GM18867 (cell line): ENCODE data around the gene GUCA2A.
"Not testable (repeated sequence)": the region's sequence is repeated elsewhere in the genome, so short reads cannot be mapped to it uniquely, and the experiment has no call there.

Experiments used
- ATAC-seq: cut with Tn5 transposase; IDR thresholded peaks from one replicate; pipeline ENCODE4 v1.9.1; 2021; ENCODE audit warnings: mild to moderate bottlenecking, moderate library complexity; ENCODE audit not compliant: unreplicated experiment

The GUCA2A gene, protein sequence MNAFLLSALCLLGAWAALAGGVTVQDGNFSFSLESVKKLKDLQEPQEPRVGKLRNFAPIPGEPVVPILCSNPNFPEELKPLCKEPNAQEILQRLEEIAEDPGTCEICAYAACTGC

DNA sequence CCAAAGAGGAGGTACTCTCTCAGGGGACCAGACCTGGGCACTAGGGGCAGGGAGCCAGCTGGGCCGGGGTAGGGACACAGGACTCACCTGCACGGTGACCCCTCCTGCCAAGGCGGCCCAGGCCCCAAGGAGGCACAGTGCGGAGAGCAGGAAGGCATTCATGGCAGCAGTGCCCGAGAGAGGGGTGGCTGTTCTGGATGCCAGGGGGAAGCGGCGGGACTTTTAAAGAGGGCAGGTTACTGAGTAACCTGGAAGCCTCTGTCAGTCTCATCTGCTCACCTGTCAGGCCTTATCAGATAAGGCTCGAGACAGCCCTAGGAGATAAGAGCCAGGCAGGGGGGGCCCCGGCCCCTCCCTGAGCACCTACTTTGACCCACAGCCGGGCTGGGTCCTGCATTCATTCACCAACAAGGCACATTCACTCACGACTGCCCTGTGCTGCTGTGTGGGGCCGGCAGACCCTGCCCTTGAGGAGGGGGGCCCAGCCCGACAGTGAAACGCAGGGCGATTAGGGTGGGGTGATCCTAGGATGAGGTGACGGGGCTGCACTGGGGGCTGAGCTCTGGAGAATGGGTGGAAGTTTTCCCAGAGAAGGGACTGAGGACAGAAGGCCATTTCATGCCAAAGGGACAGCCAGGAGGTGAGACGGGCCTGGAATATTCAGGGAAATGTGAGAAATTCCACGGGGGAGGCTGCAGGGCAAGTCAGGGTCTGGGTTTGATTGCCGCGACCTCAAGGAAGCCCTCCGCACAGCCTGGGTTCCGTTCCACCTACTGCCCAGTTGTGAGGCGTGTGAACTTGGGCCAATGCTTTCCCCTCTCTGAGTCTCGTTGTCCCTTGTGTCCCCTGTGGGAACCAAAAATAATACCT is at the start of gene GUCA2A:
TSS of gene GUCA2A (minus strand) at position 195 of the 870 bp plus-strand sequence. CDS start at position 162, 33 bp downstream.
- no peak for ATAC-seq

DNA sequence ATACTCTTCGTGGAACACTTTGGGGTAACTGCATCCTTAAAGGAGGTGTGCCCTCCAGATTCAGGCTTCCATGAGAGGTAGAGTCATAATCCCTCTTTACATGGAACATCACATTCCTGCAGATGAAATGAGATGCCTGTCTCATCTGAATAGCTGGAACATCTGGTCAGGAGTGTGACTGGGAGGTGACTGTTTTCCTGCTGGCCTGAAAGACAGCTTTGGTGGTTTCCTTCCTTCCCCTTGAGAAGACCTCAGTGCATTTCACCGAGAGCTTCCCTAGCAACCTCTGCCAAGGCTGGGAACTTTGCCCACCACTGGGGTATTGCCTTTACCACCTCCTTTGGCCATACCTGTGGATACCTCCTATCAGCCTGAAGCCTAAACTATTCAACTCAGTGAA is 46.7 kb upstream of the GUCA2A start:
- no peak for ATAC-seq

DNA sequence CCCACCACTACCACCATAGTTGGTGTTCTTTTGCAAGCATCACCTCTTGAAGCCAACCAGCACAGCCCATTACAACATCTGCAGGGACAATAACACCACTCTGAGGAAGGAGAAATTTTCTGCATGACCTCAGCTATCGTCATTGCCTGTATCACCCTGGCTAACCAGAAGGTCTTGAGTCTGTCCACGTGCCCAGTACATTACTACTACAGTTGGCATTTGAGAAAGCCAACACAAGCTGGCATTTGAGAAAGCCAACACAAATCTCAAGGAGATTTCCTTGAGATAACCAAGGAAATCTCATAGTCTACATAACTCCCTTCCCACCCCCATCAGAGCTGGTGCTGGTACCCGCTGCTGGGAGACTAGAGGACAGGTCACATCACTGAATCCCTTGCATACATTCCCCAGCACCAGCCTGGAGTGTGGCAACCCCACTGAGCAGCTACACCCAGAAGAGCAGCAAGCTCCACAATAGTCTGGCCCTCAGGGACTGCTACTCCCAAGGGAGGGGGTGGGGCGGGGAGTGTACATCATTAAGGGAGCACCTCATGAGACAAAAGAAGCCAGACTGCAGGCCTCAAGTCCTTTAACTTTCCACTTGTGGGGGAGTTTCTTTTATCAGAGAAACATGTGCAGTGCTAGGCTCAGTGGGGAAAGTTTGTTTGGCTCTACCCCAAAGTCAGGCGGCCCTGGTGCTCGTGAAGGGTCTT is 46.0 kb upstream of the GUCA2A start:
- ATAC-seq, result no peak

DNA sequence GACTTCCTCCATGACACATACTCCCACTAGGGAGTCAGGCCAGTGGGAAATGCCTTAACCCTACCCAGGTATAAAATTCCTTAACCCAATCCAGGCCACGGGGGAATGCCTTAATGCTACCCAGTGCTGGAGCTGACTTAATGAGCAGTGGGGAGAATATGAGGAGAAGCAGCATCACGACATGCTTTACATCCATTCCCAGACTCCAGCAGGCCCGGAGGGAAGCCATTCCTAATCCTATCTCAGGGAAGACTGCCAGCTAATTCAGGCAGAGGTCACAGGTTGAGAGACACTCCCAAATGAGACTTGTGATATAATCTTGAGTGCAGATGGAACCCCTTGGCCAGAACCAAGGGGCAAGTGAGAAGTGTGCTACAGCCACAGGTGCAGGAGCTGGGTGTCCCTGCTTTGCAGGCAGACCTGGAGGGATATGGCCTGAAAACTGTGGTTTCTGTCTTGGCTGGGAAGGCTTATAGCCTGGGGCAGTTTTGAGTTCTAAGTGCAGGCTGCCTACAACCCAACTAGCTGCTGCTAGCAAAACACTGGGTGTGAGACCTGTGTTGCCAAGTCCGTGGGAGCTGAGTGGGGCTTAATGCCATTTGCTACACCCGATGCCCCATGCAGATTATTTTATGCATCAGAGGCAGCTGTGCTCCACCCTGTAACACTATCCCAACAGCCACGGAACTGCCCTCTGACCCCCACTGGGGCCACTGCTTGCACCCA is 45.1 kb upstream of the GUCA2A start:
- no peak for ATAC-seq

DNA sequence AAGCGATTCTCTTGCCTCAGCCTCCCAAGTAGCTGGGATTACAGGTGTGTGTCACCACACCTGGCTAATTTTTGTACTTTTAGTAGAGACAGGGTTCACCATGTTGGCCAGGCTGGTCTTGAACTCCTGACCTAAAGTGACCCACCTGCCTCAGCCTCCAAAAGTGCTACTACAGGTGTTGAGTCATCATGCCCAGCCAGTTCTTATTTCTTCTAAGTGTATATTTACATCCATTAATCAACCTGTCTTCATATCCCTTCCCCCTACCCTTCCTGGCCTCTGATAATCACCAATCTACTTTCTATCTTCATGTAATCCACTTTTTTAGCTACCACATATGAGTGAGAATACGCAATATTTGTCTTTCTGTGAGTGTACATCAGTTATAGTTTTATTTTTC is 42.4 kb upstream of the GUCA2A start:
- ATAC-seq, result not testable (repeated sequence)

DNA sequence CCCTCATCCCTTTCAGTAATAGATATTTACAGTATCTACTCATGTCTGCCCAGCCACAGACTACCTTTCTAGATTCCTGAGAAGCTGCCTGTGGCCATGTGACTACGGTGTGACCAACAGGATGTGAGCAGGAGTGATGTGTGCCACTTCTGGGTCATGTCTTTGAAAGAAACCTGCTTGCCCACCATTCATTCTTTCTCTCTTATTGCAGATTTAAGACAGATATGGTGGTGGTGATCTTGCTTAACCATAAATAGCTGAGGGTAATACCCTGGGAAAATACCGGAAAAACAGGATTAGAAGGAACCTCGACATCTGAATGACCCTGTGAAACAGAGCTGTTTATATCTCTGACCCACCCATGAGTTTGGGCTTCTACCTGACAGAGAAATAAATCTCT is 41.6 kb upstream of the GUCA2A start:
- no peak for ATAC-seq

DNA sequence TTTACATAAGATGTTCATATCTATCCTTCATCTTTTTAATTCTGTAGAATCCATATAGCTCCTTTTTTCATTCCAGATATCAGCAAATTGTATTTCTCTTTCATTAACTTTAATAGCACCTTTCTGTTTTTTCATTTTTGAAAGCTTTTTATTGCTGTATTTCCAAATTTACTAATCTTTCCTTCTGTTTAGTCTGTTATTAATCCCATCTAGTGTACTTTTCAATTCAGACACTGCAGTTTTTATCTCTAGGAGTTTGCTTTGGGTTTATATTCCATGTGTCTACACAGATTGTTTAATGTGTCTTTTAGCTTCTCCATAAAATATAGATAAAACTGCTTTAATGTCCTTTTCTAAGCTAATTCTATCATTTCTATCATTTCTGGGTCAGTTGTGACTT is 37.4 kb upstream of the GUCA2A start:
- ATAC-seq, result no peak

DNA sequence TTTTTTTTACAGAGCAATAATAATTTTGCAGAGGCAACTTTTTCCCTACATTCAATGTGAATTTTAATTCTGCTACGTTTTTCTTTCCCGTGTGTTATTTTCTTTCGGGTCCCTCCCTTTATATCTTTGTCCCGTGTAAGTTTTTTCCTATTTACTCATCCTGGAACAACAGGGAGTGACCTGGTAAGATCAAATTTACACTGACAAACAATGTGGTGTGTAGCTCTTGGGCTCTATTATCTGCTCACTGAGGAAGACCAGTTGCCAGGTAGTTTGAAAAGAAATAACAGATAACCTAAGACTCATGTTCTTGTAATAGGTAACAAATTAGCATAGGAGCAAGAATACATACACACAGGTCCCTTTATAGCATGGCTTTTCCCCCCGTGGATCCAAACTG is 33.7 kb upstream of the GUCA2A start:
- no peak for ATAC-seq

DNA sequence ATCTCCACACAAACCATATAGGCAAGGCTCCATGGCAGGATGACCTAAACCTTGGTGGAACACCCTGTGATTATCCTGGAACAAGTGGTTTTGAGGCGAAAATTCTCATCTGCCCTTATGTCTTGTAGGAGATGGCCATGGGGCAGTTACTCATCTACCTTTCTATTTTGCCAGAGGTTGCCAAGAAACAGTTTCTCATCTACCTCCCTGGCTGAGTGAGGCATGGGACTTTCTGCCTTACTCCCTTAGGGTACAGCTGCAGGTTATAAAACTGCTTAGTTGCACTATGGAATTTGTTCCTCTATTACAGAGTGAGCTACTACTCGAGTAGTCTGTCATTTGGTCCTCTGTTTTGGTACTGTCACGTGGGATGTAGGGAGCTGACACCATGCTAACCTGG is 31.3 kb upstream of the GUCA2A start:
- ATAC-seq, result no peak

DNA sequence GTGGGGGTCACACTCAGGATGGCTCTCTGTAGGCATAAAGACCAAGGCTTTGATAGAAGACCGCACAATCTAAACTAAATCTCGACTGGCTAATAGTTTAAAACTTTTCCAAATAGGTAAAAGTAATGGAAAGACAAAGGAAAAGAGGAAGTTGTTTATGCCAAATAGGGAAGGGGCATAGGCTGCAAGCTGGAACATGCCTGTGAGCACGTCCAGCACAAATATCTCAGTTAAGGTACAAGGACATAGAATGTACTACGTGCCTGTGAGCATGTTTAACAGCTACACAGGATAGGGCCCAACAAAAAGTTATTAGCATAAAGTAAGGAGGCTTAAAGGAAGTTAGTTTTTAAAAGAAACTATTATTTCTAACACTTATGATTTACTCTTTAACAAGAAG is 27.6 kb upstream of the GUCA2A start:
- no peak for ATAC-seq

DNA sequence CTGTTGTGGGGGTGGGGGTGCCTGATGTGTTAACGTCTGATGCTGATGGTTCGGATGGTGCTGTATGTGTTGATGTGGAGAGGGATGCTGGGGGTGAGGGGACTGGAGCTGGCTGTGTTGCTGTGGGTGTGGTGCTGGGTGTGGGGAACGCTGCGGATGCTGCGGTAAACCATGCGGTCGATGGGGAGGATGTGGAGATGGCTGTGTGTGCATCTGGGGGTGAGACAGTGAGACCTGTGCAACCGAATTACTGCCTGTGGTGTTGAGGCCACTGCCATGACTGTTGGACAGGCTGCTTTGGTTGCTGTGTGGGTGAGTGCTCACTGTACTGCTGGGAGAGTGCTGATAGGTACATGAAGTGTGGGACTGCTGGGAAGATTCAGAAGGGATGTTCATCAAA is 26.8 kb upstream of the GUCA2A start:
- no peak for ATAC-seq

DNA sequence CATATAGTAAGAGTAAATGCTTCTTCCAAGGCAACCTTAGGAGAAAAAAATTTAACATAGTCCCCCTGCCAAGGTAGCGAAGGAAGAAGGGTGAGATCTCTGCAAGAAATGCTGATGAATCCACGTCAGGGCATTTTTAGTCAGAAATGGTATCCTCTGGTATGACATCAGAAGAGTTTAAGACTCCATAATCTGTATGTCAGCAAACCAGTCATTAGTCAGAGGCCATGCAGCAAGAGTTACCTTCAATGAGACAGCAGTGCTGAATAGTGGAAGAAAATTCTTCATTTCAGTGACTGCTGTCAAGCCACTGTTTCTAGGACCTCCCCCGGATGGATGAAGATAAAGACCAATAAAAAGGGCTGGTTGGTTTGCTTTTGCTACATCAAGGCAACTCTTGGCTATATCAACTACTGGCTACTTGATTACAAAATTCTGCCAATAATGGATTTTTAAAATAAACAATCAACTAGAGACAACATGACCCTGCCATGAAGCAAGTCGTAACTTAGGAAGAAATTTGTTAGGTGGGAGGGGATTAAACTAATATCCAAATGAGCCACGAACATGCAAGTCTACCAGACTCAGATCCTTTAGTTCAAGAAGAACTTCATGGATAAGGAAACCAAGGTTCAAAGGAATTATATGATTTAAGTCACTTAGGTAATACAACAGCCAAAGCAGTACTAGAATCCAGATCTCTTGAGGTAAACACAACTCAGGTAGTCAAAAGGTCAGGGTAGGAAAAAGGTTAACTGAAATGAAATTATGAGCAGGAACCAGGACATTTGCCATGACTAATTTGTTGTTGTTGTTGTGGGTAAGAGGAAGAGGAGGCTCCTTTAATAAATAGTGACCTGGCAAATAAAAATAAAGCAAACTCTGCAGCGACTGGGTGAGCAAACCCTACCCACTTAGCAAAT is 25.6 kb upstream of the GUCA2A start:
- no peak for ATAC-seq

DNA sequence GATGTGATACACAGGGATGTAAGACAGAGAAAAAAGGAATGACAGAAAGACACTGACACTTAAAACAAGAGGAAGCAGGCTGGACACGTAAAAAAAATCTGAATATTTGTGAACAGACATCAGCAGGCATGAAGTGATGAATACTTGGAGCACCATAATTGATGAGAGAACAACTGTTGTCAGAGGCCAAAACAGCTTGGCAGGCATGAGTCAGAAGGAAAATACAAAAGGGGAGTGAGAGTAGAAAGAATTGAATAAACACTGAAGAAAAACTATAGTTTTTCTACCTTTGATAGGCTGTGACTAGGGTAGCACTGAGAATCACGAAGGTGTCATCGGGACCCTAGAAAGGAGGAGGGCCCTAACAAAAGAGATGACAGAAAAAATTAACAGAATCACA is 21.6 kb upstream of the GUCA2A start:
- ATAC-seq, result no peak

DNA sequence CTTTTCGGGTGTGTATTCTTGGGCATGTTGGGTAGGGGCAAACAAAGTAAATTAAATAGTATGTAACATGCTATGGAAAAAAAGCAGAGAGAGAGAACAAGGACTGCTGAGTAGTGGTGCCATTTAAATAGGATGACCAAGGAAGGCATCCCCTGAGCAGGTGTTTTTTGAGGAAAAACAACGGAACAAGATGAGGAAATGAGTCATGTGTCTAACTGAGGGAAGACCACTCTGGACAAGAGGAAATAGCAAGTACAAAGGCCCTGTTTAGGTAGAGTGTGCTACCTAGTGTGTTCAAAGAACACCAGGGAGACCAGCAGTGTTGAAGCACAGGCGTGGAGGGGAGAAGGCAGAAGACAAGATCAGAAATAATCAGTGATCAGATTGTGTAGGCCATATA is 20.1 kb upstream of the GUCA2A start:
- ATAC-seq, result no peak

DNA sequence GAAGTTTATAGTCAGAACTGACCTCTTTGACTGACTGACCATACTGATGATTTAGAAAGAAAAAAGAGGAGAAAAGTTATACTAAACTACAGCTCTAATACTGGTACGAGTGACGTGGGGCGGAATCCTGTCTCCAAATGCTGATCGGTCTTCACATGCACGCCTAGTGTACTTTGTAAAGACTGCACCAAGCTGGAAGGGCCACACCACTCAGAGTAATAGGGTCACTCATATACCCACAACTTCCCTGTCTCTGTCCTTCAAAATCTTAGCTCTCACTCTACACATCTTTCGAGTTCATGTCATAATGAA is 19.4 kb upstream of the GUCA2A start:
- no peak for ATAC-seq

DNA sequence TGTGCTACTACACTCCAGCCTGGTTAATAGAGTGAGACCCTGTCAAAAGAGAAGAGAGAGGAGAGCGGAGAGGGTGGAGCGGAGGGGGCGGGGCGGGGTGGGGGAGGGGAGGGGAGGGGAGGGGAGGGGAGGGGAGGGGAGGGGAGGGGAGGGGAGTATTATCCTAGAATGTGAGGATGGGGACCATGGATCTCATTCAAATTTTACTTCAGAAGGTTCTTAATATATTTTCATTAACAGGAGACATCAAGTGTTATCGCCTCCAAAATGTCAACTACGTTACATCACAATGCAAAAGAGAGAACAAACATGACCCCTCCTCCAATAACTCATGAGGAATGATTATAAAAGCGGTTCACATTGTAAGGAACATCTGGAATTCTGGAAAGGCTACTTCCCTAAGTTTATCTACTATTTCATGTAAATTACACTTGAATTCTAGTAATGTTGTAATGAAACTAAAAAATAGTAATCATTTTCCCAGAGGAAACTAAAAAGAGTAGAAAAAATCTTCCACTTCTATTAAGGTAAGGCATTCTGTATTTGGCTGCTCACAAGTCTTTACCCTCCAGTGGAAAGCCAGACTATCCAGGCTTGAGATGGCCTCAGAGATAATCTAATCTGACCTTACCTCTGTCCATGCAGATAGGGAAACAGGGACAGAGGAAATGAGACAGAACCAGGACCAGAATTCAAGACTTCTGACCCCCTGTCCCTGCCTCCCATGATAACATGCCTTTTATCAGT is 18.8 kb upstream of the GUCA2A start:
- no peak for ATAC-seq

DNA sequence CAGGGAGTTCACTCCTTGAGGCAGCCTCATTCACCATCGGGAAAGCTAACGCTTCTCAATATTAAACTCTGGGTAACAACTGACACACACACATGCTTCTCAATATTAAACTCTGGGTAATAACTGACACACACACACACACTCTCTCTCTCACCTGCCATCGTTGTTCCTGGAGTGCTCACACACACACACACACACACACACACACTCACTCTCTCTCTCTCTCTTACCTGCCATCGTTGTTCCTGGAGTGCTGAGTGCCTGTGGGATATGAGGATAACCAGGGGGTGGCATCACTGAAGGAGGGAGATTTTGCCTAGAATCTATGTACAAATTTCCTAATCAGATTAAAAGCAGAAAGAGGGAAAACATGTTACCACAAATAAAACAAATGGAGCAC is 17.1 kb upstream of the GUCA2A start:
- no peak for ATAC-seq

DNA sequence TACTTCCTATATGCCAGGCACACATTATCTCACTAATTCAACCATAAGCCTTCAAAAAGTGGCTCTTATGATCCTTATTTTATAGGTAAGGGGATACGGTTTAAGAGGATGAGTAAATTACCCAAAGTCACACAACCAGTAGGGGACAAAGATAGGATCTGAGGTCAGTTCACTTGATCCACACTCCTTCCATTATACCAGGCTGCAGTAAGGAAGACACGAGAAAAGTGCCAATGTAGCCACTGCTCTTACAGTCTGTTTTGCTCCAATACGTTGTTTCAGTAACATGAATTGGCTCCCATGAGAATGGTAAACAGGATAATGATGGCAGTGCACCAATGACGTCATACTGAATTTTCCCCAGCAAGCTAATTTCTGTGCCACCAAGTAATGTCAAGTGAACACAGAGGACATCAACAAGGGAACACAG is 15.4 kb upstream of the GUCA2A start:
- ATAC-seq, result no peak

DNA sequence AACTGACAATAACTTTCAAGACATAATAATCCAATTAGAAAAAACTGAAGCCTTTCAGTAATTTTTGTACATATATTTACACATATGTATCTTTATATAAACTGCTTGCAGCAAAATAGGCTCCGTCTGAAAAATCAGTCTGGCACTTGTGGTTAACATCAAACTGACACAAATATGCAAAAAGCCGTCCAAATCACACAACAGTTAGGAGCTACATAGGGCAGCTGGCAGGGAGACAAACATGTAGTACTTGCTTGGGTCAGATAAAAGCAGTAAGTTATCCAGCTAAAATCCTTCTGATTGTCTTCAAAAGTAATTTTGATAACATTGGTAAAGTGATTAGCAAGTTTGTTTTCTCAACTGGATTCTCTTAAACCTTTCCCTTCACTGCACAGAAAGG is 14.7 kb upstream of the GUCA2A start:
- no peak for ATAC-seq

DNA sequence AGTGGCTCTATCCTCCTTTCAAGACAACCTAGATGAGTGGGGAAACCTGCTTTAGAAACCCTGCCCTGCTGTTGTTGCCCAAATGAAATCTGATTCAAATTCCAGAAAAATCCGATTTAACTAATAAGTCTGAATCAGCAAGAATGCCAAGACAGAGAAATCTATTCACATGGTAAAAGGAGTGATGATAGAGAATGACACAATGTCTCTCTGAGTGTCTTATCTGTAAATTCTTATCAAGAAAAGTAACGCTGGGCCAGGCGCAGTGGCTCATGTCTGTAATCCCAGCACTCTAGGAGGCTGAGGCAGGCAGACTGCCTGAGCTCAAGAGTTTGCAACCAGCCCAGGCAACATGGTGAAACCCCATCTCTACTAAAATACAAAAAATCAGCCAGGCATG is 13.7 kb upstream of the GUCA2A start:
- ATAC-seq, result no peak
